PC-3 (cell line): ENCODE results near the gene RASAL2. TPM values are rescaled to one million over a fixed set of nuclear protein-coding genes. Genes with fewer than 3 reads are reported as not detected.

Experiments
- ATAC-seq: fragments of 200-7000 bp; cut with Tn5 transposase; 2 replicates; pipeline ENCODE4 v1.9.1; 2020; ENCODE audit warnings: mild to moderate bottlenecking, moderate library complexity
- BruUV-seq: library from RNA; stranded (reverse); fragments of 400-500 nt; replicated peaks from 2 replicates; lab custom pipeline; 2021; lab: Mats Ljungman, UMichigan
- CTCF ChIA-PET: fragments of 300-600 bp; sonication (Branson Sonifier 250); formaldehyde crosslinking; loops from one replicate; lab custom pipeline; 2022; ENCODE audit warnings: antibody characterized with exemption; lab: Charles Lee
- POLR2A ChIA-PET: fragments of 300-600 bp; sonication (Branson Sonifier 250); formaldehyde crosslinking; loops from one replicate; lab custom pipeline; 2022; ENCODE audit warnings: antibody characterized with exemption; ENCODE audit not compliant: unreplicated experiment; lab: Charles Lee
- DNase-seq: peaks from one replicate; pipeline ENCODE4 v3.0.0-alpha.2; 2015
- H2AFZ ChIP-seq: fragments of 300-600 bp; sonication (generic); 2 replicates; pipeline ENCODE4 v1.6.0; 2016; ENCODE audit warnings: antibody characterized with exemption, low read length
- H3F3A ChIP-seq: fragments of 300-600 bp; sonication (generic); one replicate; pipeline ENCODE4 v1.6.0; 2017; ENCODE audit warnings: antibody characterized with exemption, low read length, control low read depth, mild to moderate bottlenecking; ENCODE audit not compliant: unreplicated experiment
- H3K27ac ChIP-seq: fragments of 300-600 bp; sonication (generic); 2 replicates; pipeline ENCODE4 v1.5.1; 2016; ENCODE audit warnings: mild to moderate bottlenecking, low read length
- H3K27me3 ChIP-seq: fragments of 300-600 bp; sonication (generic); 2 replicates; pipeline ENCODE4 v1.6.1; 2016; ENCODE audit warnings: low read length, mixed read lengths
- H3K36me3 ChIP-seq: fragments of 300-600 bp; sonication (generic); 2 replicates; pipeline ENCODE4 v1.6.1; 2016; ENCODE audit warnings: low read depth, mixed run types, low read length, mixed read lengths
- H3K4me1 ChIP-seq: fragments of 300-600 bp; sonication (generic); 2 replicates; pipeline ENCODE4 v1.5.1; 2016; ENCODE audit warnings: low read length; ENCODE audit not compliant: insufficient read depth
- H3K4me2 ChIP-seq: fragments of 300-600 bp; sonication (generic); 2 replicates; pipeline ENCODE4 v1.6.0; 2016; ENCODE audit warnings: low read length
- H3K4me3 ChIP-seq: fragments of 300-600 bp; sonication (generic); 2 replicates; pipeline ENCODE4 v1.5.1; 2016; ENCODE audit warnings: mild to moderate bottlenecking, low read length, mixed read lengths
- H3K79me2 ChIP-seq: fragments of 300-600 bp; sonication (generic); 2 replicates; pipeline ENCODE4 v1.6.1; 2017; ENCODE audit warnings: low read length, mixed read lengths
- H3K9ac ChIP-seq: fragments of 300-600 bp; sonication (generic); 2 replicates; pipeline ENCODE4 v1.6.0; 2016; ENCODE audit warnings: mild to moderate bottlenecking, low read length
- H3K9me2 ChIP-seq: fragments of 300-600 bp; sonication (generic); replicated peaks from 2 replicates; pipeline ENCODE4 v1.6.1; 2016; ENCODE audit warnings: mixed run types, low read length, mixed read lengths
- H3K9me3 ChIP-seq: fragments of 300-600 bp; sonication (generic); 2 replicates; pipeline ENCODE4 v1.6.1; 2016; ENCODE audit warnings: low read length, mixed read lengths
- H4K20me1 ChIP-seq: fragments of 300-600 bp; sonication (generic); 2 replicates; pipeline ENCODE4 v1.6.1; 2016; ENCODE audit warnings: low read length, mixed read lengths
- CTCF ChIP-seq: fragments of 300-600 bp; sonication (generic); conservative IDR thresholded peaks from 2 replicates; pipeline ENCODE4 v1.5.1; 2017; ENCODE audit warnings: antibody characterized with exemption, low read depth, mild to moderate bottlenecking, low read length
- EZH2 ChIP-seq: fragments of 300-600 bp; sonication (generic); IDR thresholded peaks from one replicate; pipeline ENCODE4 v1.6.1; 2017; ENCODE audit warnings: antibody characterized with exemption, mild to moderate bottlenecking, low read length; ENCODE audit not compliant: unreplicated experiment
- EZH2phosphoT487 ChIP-seq: fragments of 300-600 bp; sonication (generic); IDR thresholded peaks from 2 replicates; pipeline ENCODE4 v1.6.1; 2018; ENCODE audit warnings: mild to moderate bottlenecking, antibody characterized with exemption, low read length, borderline replicate concordance
- intact Hi-C: fragments of 100-400 bp; cut with micrococcal nuclease; formaldehyde crosslinking; loops from 2 replicates; pipeline ENCODE4 v1.9.0; 2023
- total RNA-seq: library from RNA; depleted of rRNA; stranded (reverse); fragments of >200 nt; gene quantifications from 2 replicates; pipeline ENCODE4 v1.2.3, GENCODE V29; 2014

Gene RASAL2
- total RNA-seq, 1 experiment from 2014 or later = 7.9 TPM

- no peak for ATAC-seq
- H3K9me2 ChIP-seq = no peaks in the 10 kb centered on the region
- intact Hi-C loops = no loop called here
- H3K4me1 ChIP-seq = no peaks in the 10 kb centered on the region
- H3K4me2 ChIP-seq = no peak overlapping the region
- no peaks in the 10 kb centered on the region for H3K27me3 ChIP-seq
- H4K20me1 ChIP-seq = no peaks in the 10 kb centered on the region
- no peak overlapping the region for H2AFZ ChIP-seq
- H3K9ac ChIP-seq = no peak overlapping the region
- no peak overlapping the region for H3K27ac ChIP-seq
- no peaks in the 10 kb centered on the region for H3K9me3 ChIP-seq
- no peaks in the 10 kb centered on the region for H3F3A ChIP-seq
- DNase-seq = no peak
- no peaks in the 10 kb centered on the region for H3K79me2 ChIP-seq
- ChIA-PET CTCF (no interaction called here), POLR2A (no interaction called here)
- TF ChIP-seq CTCF = no peak
- no peak for TF ChIP-seq EZH2phosphoT487
- TF ChIP-seq EZH2 = no peak
- no TSS peak for BruUV-seq
- H3K36me3 ChIP-seq = no peaks in the 10 kb centered on the region
- H3K4me3 ChIP-seq = no peak overlapping the region
Observed at GRCh38 chr1:178352790-178353416, 259.0 kb downstream of the RASAL2 start.

GRCh38 chr1:178353524-178353923 lies 259.6 kb downstream of the RASAL2 start:
- no peak overlapping the region for H3K27ac ChIP-seq
- ATAC-seq (no peak), DNase-seq (no peak)
- ChIA-PET CTCF (no interaction called here), POLR2A (no interaction called here)
- H3K9ac ChIP-seq = no peak overlapping the region
- no peak for TF ChIP-seq EZH2phosphoT487
- no peak for TF ChIP-seq CTCF
- TF ChIP-seq EZH2 = no peak
- H3F3A ChIP-seq = no peaks in the 10 kb centered on the region
- no peak overlapping the region for H3K4me2 ChIP-seq
- no peak overlapping the region for H2AFZ ChIP-seq
- H3K79me2 ChIP-seq = no peaks in the 10 kb centered on the region
- H3K4me1 ChIP-seq = no peaks in the 10 kb centered on the region
- H3K9me2 ChIP-seq = no peaks in the 10 kb centered on the region
- intact Hi-C loops = no loop called here
- H4K20me1 ChIP-seq = no peaks in the 10 kb centered on the region
- H3K9me3 ChIP-seq = no peaks in the 10 kb centered on the region
- no peaks in the 10 kb centered on the region for H3K36me3 ChIP-seq
- BruUV-seq = no TSS peak
- no peak overlapping the region for H3K4me3 ChIP-seq
- no peaks in the 10 kb centered on the region for H3K27me3 ChIP-seq

- Histone ChIP-seq H3K79me2 (no peaks in the 10 kb centered on the region), H3K9ac (no peak overlapping the region), H2AFZ (no peak overlapping the region), H4K20me1 (no peaks in the 10 kb centered on the region), H3K36me3 (no peaks in the 10 kb centered on the region), H3K4me2 (0 out of 2 replicates have a peak overlapping the region, but pooled peaks have one; percentile 8), H3K9me2 (no peaks in the 10 kb centered on the region), H3K27me3 (no peaks in the 10 kb centered on the region), H3F3A (no peaks in the 10 kb centered on the region), H3K9me3 (no peaks in the 10 kb centered on the region), H3K27ac (no peak overlapping the region), H3K4me3 (no peak overlapping the region), H3K4me1 (no peaks in the 10 kb centered on the region)
- ATAC-seq = no peak
- no TSS peak for BruUV-seq
- TF ChIP-seq EZH2phosphoT487 (no peak), CTCF (no peak), EZH2 (no peak)
- POLR2A ChIA-PET = no interaction called here
- CTCF ChIA-PET = interaction anchor here (0.6 kb wide), 1 partner anchor 43 kb away, joined by 3 read pairs; no protein-coding TSS in a partner anchor
- peak; percentile 4 for DNase-seq
- intact Hi-C loops = no loop called here
Observed at GRCh38 chr1:178354816-178355215, 260.9 kb downstream of the RASAL2 start.
